GM23248 (cell line): ENCODE measurements around the gene CAPN2. TPM values are rescaled to one million over a fixed set of nuclear protein-coding genes. Genes with fewer than 3 reads are reported as not detected.

Experiments used
- DNase-seq: peaks from one replicate; pipeline ENCODE4 v3.0.0-alpha.2; 2015
- H2AFZ ChIP-seq: fragments of 200-600 bp; sonication (generic); 2 replicates; pipeline ENCODE4 v1.6.1; 2016; ENCODE audit warnings: antibody characterized with exemption
- H3F3A ChIP-seq: fragments of 200-600 bp; sonication (generic); 2 replicates; pipeline ENCODE4 v1.6.1; 2016; ENCODE audit warnings: mild to moderate bottlenecking, antibody characterized with exemption, mixed run types; ENCODE audit not compliant: insufficient read depth
- H3K27ac ChIP-seq: fragments of 200-600 bp; sonication (generic); 2 replicates; pipeline ENCODE4 v1.5.1; 2016; ENCODE audit warnings: mild to moderate bottlenecking
- H3K27me3 ChIP-seq: fragments of 200-600 bp; sonication (generic); replicated peaks from 2 replicates; pipeline ENCODE4 v1.6.1; 2016; ENCODE audit warnings: mild to moderate bottlenecking; ENCODE audit not compliant: insufficient read depth
- H3K36me3 ChIP-seq: fragments of 200-600 bp; sonication (generic); 2 replicates; pipeline ENCODE4 v1.6.1; 2016; ENCODE audit warnings: low read depth, mild to moderate bottlenecking
- H3K4me1 ChIP-seq: fragments of 200-600 bp; sonication (generic); 2 replicates; pipeline ENCODE4 v1.6.1; 2016; ENCODE audit warnings: mild to moderate bottlenecking; ENCODE audit not compliant: insufficient read depth
- H3K4me2 ChIP-seq: fragments of 200-600 bp; sonication (generic); one replicate; pipeline ENCODE4 v1.6.1; 2016; ENCODE audit warnings: mild to moderate bottlenecking; ENCODE audit not compliant: unreplicated experiment
- H3K4me3 ChIP-seq: fragments of 200-600 bp; sonication (generic); 2 replicates; pipeline ENCODE4 v1.5.1; 2016; ENCODE audit warnings: mild to moderate bottlenecking
- H3K79me2 ChIP-seq: fragments of 200-600 bp; sonication (generic); 2 replicates; pipeline ENCODE4 v1.6.1; 2016; ENCODE audit warnings: mild to moderate bottlenecking; ENCODE audit not compliant: insufficient read depth
- H3K9ac ChIP-seq: fragments of 200-600 bp; sonication (generic); 2 replicates; pipeline ENCODE4 v1.6.1; 2016; ENCODE audit warnings: mild to moderate bottlenecking
- H3K9me2 ChIP-seq: fragments of 200-600 bp; sonication (generic); 2 replicates; pipeline ENCODE4 v1.6.1; 2016; ENCODE audit warnings: mixed run types, mild to moderate bottlenecking, moderate library complexity; ENCODE audit not compliant: insufficient read depth
- H3K9me3 ChIP-seq: fragments of 200-600 bp; sonication (generic); one replicate; pipeline ENCODE4 v1.6.1; 2017; ENCODE audit warnings: low read depth
- H4K20me1 ChIP-seq: fragments of 200-600 bp; sonication (generic); 2 replicates; pipeline ENCODE4 v1.6.0; 2016; ENCODE audit not compliant: insufficient read depth
- EZH2 ChIP-seq: fragments of 200-600 bp; sonication (generic); IDR thresholded peaks from 2 replicates; pipeline ENCODE4 v1.6.1; 2018; ENCODE audit warnings: antibody characterized with exemption, mild to moderate bottlenecking; ENCODE audit not compliant: insufficient read depth, poor library complexity, severe bottlenecking
- EZH2phosphoT487 ChIP-seq: fragments of 200-600 bp; sonication (generic); IDR thresholded peaks from 2 replicates; pipeline ENCODE4 v1.6.1; 2018; ENCODE audit warnings: antibody characterized with exemption, moderate library complexity, mild to moderate bottlenecking, low read depth; ENCODE audit not compliant: insufficient read depth
- WGBS, 2 experiments: methylation state at CpG; one replicate each; pipeline ENCODE4 v1.1.6; 2015 to 2017; ENCODE audit warnings: low lambda C conversion rate in 2 of 2, low coverage in 1 of 2; ENCODE audit errors: missing lambda C conversion rate in 2 of 2; 5-methylcytosine and 5-hydroxymethylcytosine counted together
- in situ Hi-C: fragments of 300-500 bp; cut with MboI; formaldehyde crosslinking; loops from 2 replicates; pipeline ENCODE4 v1.15.0; 2020
- polyA plus RNA-seq: library from polyadenylated mRNA; unstranded; fragments of >200 nt; fragmentation: Nextera tagmentation; extraction: Ambion mirVana; gene quantifications from 2 replicates; pipeline ENCODE4 v1.2.1, GENCODE V29; 2016
- total RNA-seq: library from RNA; depleted of rRNA; stranded (reverse); fragments of >200 nt; shearing (Covaris generic); gene quantifications from 2 replicates; pipeline ENCODE4 v1.2.3, GENCODE V29; 2014

CAPN2 gene
- total and polyA plus RNA-seq, 2 experiments from 2014 or later, result 214 to 261 TPM

- 86 to 87% methylated on average over 4 of the region's 4 CpGs for WGBS, 2 experiments
- TF ChIP-seq EZH2 (no peak), EZH2phosphoT487 (no peak)
- no peaks in the 10 kb centered on the region for H3K9me3 ChIP-seq
These were observed 76.5 kb downstream of the CAPN2 start for GRCh38 chr1:223788746-223789415.

GRCh38 chr1:223792046-223792445 lies 79.7 kb downstream of the CAPN2 start:
- DNase-seq, result no peak
- no peak overlapping the region for H3K4me3 ChIP-seq
- no peaks in the 10 kb centered on the region for H3K9me2 ChIP-seq
- no peaks in the 10 kb centered on the region for H3K79me2 ChIP-seq
- peaks cover 16% of the 10 kb centered on the region; the same call in 1 of the 2 replicates for H3K36me3 ChIP-seq
- H4K20me1 ChIP-seq, result no peaks in the 10 kb centered on the region
- no peaks in the 10 kb centered on the region for H3K27me3 ChIP-seq
- no peak overlapping the region for H3K4me2 ChIP-seq
- 6 to 7% methylated on average over 2 of the region's 2 CpGs for WGBS, 2 experiments
- no peak overlapping the region for H2AFZ ChIP-seq
- in situ Hi-C loops, result no loop called here
- no peaks in the 10 kb centered on the region for H3K9me3 ChIP-seq
- no peaks in the 10 kb centered on the region for H3F3A ChIP-seq
- H3K4me1 ChIP-seq, result no peaks in the 10 kb centered on the region
- TF ChIP-seq EZH2phosphoT487 (no peak), EZH2 (no peak)
- no peak overlapping the region for H3K27ac ChIP-seq
- no peak overlapping the region for H3K9ac ChIP-seq

More at GRCh38 chr1:223788746-223789415, 76.5 kb downstream of the CAPN2 start:
- no peaks in the 10 kb centered on the region for H3K4me1 ChIP-seq
- in situ Hi-C loops, result no loop called here
- H3K27me3 ChIP-seq, result no peaks in the 10 kb centered on the region
- H3K27ac ChIP-seq, result no peak overlapping the region
- no peak overlapping the region for H3K9ac ChIP-seq
- no peak for DNase-seq
- no peaks in the 10 kb centered on the region for H4K20me1 ChIP-seq
- no peaks in the 10 kb centered on the region for H3K79me2 ChIP-seq
- no peak overlapping the region for H3K4me3 ChIP-seq
- no peaks in the 10 kb centered on the region for H3F3A ChIP-seq
- H3K36me3 ChIP-seq, result peaks cover 11% of the 10 kb centered on the region
- no peak overlapping the region for H2AFZ ChIP-seq
- no peaks in the 10 kb centered on the region for H3K9me2 ChIP-seq
- no peak overlapping the region for H3K4me2 ChIP-seq

- no peak overlapping the region for H3K4me3 ChIP-seq
- TF ChIP-seq EZH2phosphoT487 (no peak), EZH2 (no peak)
- no peaks in the 10 kb centered on the region for H3F3A ChIP-seq
- DNase-seq, result no peak
- in situ Hi-C loops, result no loop called here
- WGBS, 2 experiments, result 95 to 99% methylated on average over 4 of the region's 4 CpGs
- peaks cover 16% of the 10 kb centered on the region for H3K36me3 ChIP-seq
- no peaks in the 10 kb centered on the region for H3K27me3 ChIP-seq
- no peaks in the 10 kb centered on the region for H3K9me2 ChIP-seq
- H3K9me3 ChIP-seq, result no peaks in the 10 kb centered on the region
- H3K79me2 ChIP-seq, result no peaks in the 10 kb centered on the region
- H3K4me2 ChIP-seq, result no peak overlapping the region
- H3K27ac ChIP-seq, result no peak overlapping the region
- no peaks in the 10 kb centered on the region for H4K20me1 ChIP-seq
- no peak overlapping the region for H3K9ac ChIP-seq
- H2AFZ ChIP-seq, result no peak overlapping the region
- H3K4me1 ChIP-seq, result no peaks in the 10 kb centered on the region
These were observed 81.4 kb downstream of the CAPN2 start for GRCh38 chr1:223793716-223794115.

GRCh38 chr1:223794136-223794880 lies 82.0 kb downstream of the CAPN2 start:
- H3K79me2 ChIP-seq, result no peaks in the 10 kb centered on the region
- in situ Hi-C loops, result no loop called here
- H3K4me3 ChIP-seq, result no peak overlapping the region
- H3K9ac ChIP-seq, result no peak overlapping the region
- no peaks in the 10 kb centered on the region for H4K20me1 ChIP-seq
- no peak for TF ChIP-seq EZH2
- TF ChIP-seq EZH2phosphoT487, result no peak
- no peak overlapping the region for H3K4me2 ChIP-seq
- H2AFZ ChIP-seq, result no peak overlapping the region
- H3K4me1 ChIP-seq, result no peaks in the 10 kb centered on the region
- no peak overlapping the region for H3K27ac ChIP-seq
- H3K9me2 ChIP-seq, result no peaks in the 10 kb centered on the region
- H3F3A ChIP-seq, result no peaks in the 10 kb centered on the region
- DNase-seq, result no peak
- peaks cover 21% of the 10 kb centered on the region for H3K36me3 ChIP-seq
- no peaks in the 10 kb centered on the region for H3K9me3 ChIP-seq
- H3K27me3 ChIP-seq, result no peaks in the 10 kb centered on the region
- 90 to 94% methylated on average over 9 of the region's 9 CpGs for WGBS, 2 experiments
